Skin of body (tissue), 2 donors: ENCODE measurements around the gene SRP72. TPM values are rescaled to one million over a fixed set of nuclear protein-coding genes. Genes with fewer than 3 reads are reported as not detected.
"Not testable (repeated sequence)": the region's sequence is repeated elsewhere in the genome, so short reads cannot be mapped to it uniquely, and the experiment has no call there.

ENCODE experiments used
- DNase-seq: peaks from one replicate; lab custom pipeline; 2025; lab: John Stamatoyannopoulos, UW
- total RNA-seq: library from RNA; depleted of rRNA; stranded (reverse); fragments of >200 nt; gene quantifications from one replicate; pipeline ENCODE4 v1.2.3, GENCODE V29; 2014

The SRP72 gene
- total RNA-seq: 50.5 TPM

GRCh38 chr4:56467284-56468096 is at the start of gene SRP72:
TSS of gene SRP72 (plus strand) at chr4:56467617. CDS start at chr4:56467636, 19 bp downstream.
- DNase-seq: peak; percentile 91

GRCh38 chr4:56424176-56424575 is 43.2 kb upstream of the SRP72 start:
- DNase-seq: no peak

- DNase-seq: no peak
These were observed 42.5 kb upstream of the SRP72 start for GRCh38 chr4:56424697-56425514.

GRCh38 chr4:56425518-56425917 is 41.9 kb upstream of the SRP72 start:
- no peak for DNase-seq

GRCh38 chr4:56426273-56426672 is 41.1 kb upstream of the SRP72 start:
- no peak for DNase-seq

GRCh38 chr4:56427179-56427578 is 40.2 kb upstream of the SRP72 start:
- DNase-seq: no peak

- no peak for DNase-seq
These were observed 37.2 kb upstream of the SRP72 start for GRCh38 chr4:56430203-56430602.

GRCh38 chr4:56433280-56433679 is 34.1 kb upstream of the SRP72 start:
- no peak for DNase-seq

- DNase-seq: peak; percentile 20
These were observed 32.7 kb upstream of the SRP72 start for GRCh38 chr4:56434599-56435139.

- peak; percentile 98 for DNase-seq
These were observed 32.1 kb upstream of the SRP72 start, which contains the start of gene PPAT for GRCh38 chr4:56435140-56435926. TSS of gene PPAT (minus strand) at chr4:56435615. CDS start at chr4:56435477, 138 bp downstream.

GRCh38 chr4:56438766-56439165 is 28.7 kb upstream of the SRP72 start:
- no peak for DNase-seq

GRCh38 chr4:56440983-56441382 is 26.4 kb upstream of the SRP72 start:
- DNase-seq: no peak

GRCh38 chr4:56444719-56445118 is 22.7 kb upstream of the SRP72 start:
- DNase-seq: no peak

GRCh38 chr4:56445699-56446098 is 21.7 kb upstream of the SRP72 start:
- no peak for DNase-seq

- DNase-seq: no peak
These were observed 19.1 kb upstream of the SRP72 start for GRCh38 chr4:56448301-56448700.

- DNase-seq: not testable (repeated sequence)
These were observed 17.9 kb upstream of the SRP72 start for GRCh38 chr4:56449475-56449874.

GRCh38 chr4:56450342-56450741 is 17.1 kb upstream of the SRP72 start:
- DNase-seq: no peak

GRCh38 chr4:56460085-56460484 is 7.3 kb upstream of the SRP72 start:
- no peak for DNase-seq

- peak; percentile 3 for DNase-seq
These were observed 5.3 kb upstream of the SRP72 start for GRCh38 chr4:56462157-56462556.

- no peak for DNase-seq
These were observed 3.7 kb upstream of the SRP72 start for GRCh38 chr4:56463711-56464110.

- DNase-seq: no peak
These were observed 2.8 kb upstream of the SRP72 start for GRCh38 chr4:56464581-56464980.
